ENCODE data around the gene CSAG2.

DNA sequence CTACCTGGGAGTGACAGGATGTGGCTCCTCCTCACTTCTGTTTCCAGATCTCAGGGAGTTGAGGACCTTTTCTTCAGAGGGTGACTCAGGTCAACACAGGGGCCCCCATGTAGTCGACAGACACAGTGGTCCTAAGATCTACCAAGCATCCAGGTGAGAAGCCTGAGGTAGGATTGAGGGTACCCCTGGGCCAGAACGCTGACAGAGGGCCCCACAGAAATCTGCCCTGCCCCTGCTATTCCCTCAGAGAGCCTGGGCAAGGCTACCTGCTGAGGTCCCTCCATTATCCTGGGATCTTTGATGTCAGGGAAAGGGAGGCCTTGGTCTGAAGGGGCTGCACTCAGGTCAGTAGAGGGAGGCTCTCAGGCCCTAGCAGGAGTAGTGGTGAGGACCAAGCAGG is 26.0 kb upstream of the CSAG2 start:
- TF ChIP-seq, protein P1, sequence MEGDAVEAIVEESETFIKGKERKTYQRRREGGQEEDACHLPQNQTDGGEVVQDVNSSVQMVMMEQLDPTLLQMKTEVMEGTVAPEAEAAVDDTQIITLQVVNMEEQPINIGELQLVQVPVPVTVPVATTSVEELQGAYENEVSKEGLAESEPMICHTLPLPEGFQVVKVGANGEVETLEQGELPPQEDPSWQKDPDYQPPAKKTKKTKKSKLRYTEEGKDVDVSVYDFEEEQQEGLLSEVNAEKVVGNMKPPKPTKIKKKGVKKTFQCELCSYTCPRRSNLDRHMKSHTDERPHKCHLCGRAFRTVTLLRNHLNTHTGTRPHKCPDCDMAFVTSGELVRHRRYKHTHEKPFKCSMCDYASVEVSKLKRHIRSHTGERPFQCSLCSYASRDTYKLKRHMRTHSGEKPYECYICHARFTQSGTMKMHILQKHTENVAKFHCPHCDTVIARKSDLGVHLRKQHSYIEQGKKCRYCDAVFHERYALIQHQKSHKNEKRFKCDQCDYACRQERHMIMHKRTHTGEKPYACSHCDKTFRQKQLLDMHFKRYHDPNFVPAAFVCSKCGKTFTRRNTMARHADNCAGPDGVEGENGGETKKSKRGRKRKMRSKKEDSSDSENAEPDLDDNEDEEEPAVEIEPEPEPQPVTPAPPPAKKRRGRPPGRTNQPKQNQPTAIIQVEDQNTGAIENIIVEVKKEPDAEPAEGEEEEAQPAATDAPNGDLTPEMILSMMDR (IDR thresholded peaks at IDR 0.05), result no peak
- TF ChIP-seq POLR2AphosphoS5 (IDR thresholded peaks at IDR 0.05) (no peak), POLR2A (IDR thresholded peaks at IDR 0.05; ENCODE audit: low read depth) (no peak)

Measured in esophagus muscularis mucosa (tissue), 3 donors.